ENCODE data around the gene PCDHGB4. TPM values are rescaled to one million over a fixed set of nuclear protein-coding genes. Genes with fewer than 3 reads are reported as not detected.
"Not testable (repeated sequence)": the region's sequence is repeated elsewhere in the genome, so short reads cannot be mapped to it uniquely, and the experiment has no call there.

The PCDHGB4 gene
- total RNA-seq, 3 donors from 2014 or later (not counting 1 experiment from before 2014, with no cell fraction given), result 0.31 to 0.40 TPM; not detected in 1

DNA sequence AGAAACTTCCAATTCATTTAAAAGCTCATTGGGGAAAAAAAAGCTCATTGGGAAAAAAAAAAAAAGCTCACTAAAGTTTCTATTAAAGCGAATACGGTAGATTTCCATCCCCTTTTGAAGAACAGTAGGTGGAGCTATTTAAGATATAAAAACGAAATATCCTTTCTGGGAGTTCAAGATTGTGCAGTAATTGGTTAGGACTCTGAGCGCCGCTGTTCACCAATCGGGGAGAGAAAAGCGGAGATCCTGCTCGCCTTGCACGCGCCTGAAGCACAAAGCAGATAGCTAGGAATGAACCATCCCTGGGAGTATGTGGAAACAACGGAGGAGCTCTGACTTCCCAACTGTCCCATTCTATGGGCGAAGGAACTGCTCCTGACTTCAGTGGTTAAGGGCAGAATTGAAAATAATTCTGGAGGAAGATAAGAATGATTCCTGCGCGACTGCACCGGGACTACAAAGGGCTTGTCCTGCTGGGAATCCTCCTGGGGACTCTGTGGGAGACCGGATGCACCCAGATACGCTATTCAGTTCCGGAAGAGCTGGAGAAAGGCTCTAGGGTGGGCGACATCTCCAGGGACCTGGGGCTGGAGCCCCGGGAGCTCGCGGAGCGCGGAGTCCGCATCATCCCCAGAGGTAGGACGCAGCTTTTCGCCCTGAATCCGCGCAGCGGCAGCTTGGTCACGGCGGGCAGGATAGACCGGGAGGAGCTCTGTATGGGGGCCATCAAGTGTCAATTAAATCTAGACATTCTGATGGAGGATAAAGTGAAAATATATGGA, 43.0 kb downstream of the PCDHGB4 start, which contains the start of gene PCDHGA12:
Gene PCDHGA12 (plus strand): TSS at position 176 of the 782 bp plus-strand sequence. CDS start 253 bp downstream, at position 429.
- TF ChIP-seq CTCF (IDR thresholded peaks at IDR 0.05), result peak; percentile 8
- Histone ChIP-seq H3K27ac (ENCODE audit: low read length) (no peak within 1 kb of the TSS), H3K9me3 (ENCODE audit: control insufficient read depth, insufficient read depth, low read length) (peaks cover 24% of the 10 kb centered on the region), H3K4me1 (ENCODE audit: control insufficient read depth, insufficient read depth, low read length) (peaks cover 15% of the 10 kb centered on the region), H3K27me3 (ENCODE audit: control insufficient read depth, insufficient read depth, low read length) (peaks cover 66% of the 10 kb centered on the region), H3K36me3 (ENCODE audit: control insufficient read depth, insufficient read depth, low read length) (no peaks in the 10 kb centered on the region), H3K4me3 (ENCODE audit: low read length) (peak within 1 kb of the TSS; percentile 7)
- 19% methylated on average over 33 of the region's 33 CpGs for WGBS (ENCODE audit: insufficient coverage)
- Mint-ChIP-seq H3K36me3 (peaks cover 9% of the 10 kb centered on the region), H3K4me1 (peaks cover 8 to 16% of the 10 kb centered on the region in 2 donors), H3K4me3 (peak within 1 kb of the TSS; percentile 68), H3K9me3 (peaks cover 3 to 14% of the 10 kb centered on the region in 2 donors), H3K27me3 (ENCODE audit: low read depth in 2 of 2) (peaks cover 34 to 43% of the 10 kb centered on the region in 2 donors), H3K27ac (peak within 1 kb of the TSS in 1 of 2 donors; percentile 54)
- no peak for DNase-seq
- peak; percentile 54 to 64 (median 60) for ATAC-seq
- intact Hi-C loops (cut with micrococcal nuclease), result no loop called here

- H3K4me3 ChIP-seq (ENCODE audit: low read length), result peak overlapping the region; percentile 7
- no peak overlapping the region for H3K27ac ChIP-seq (ENCODE audit: low read length)
- peaks cover 3 to 14% of the 10 kb centered on the region in 2 donors for H3K9me3 Mint-ChIP-seq
- TF ChIP-seq CTCF (IDR thresholded peaks at IDR 0.05), result no peak
- peaks cover 15% of the 10 kb centered on the region for H3K4me1 ChIP-seq (ENCODE audit: control insufficient read depth, insufficient read depth, low read length)
- H3K27me3 ChIP-seq (ENCODE audit: control insufficient read depth, insufficient read depth, low read length), result peaks cover 62% of the 10 kb centered on the region
- H3K27ac Mint-ChIP-seq, result no peak overlapping the region
- no peaks in the 10 kb centered on the region for H3K36me3 ChIP-seq (ENCODE audit: control insufficient read depth, insufficient read depth, low read length)
- H3K27me3 Mint-ChIP-seq (ENCODE audit: low read depth in 2 of 2), result peaks cover 34 to 40% of the 10 kb centered on the region in 2 donors
- H3K4me3 Mint-ChIP-seq, result peak overlapping the region; percentile 47
- H3K4me1 Mint-ChIP-seq, result peaks cover 8 to 16% of the 10 kb centered on the region in 2 donors
- DNase-seq, result no peak
- intact Hi-C loops (cut with micrococcal nuclease), result no loop called here
- H3K36me3 Mint-ChIP-seq, result peaks cover 9% of the 10 kb centered on the region
- peak in 2 of 3 donors; percentile 24 to 48 for ATAC-seq
- WGBS (ENCODE audit: insufficient coverage), result 19% methylated on average over 37 of the region's 37 CpGs
- H3K9me3 ChIP-seq (ENCODE audit: control insufficient read depth, insufficient read depth, low read length), result peaks cover 24% of the 10 kb centered on the region
These were observed 43.8 kb downstream of the PCDHGB4 start for GRCh38 chr5:141431286-141431685.

DNA sequence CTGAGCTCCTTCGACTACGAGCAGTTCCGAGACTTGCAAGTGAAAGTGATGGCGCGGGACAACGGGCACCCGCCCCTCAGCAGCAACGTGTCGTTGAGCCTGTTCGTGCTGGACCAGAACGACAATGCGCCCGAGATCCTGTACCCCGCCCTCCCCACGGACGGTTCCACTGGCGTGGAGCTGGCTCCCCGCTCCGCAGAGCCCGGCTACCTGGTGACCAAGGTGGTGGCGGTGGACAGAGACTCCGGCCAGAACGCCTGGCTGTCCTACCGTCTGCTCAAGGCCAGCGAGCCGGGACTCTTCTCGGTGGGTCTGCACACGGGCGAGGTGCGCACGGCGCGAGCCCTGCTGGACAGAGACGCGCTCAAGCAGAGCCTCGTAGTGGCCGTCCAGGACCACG, 44.8 kb downstream of the PCDHGB4 start:
- H3K4me1 ChIP-seq (ENCODE audit: control insufficient read depth, insufficient read depth, low read length), result peaks cover 15% of the 10 kb centered on the region
- H3K27me3 ChIP-seq (ENCODE audit: control insufficient read depth, insufficient read depth, low read length), result peaks cover 62% of the 10 kb centered on the region
- H3K27ac ChIP-seq (ENCODE audit: low read length); H3K4me3 Mint-ChIP-seq; H3K36me3 Mint-ChIP-seq; H3K36me3 ChIP-seq (ENCODE audit: control insufficient read depth, insufficient read depth, low read length); H3K27ac Mint-ChIP-seq; H3K4me3 ChIP-seq (ENCODE audit: low read length); DNase-seq; intact Hi-C loops (cut with micrococcal nuclease); ATAC-seq: not testable (repeated sequence)
- H3K9me3 Mint-ChIP-seq, result peaks cover 3 to 14% of the 10 kb centered on the region in 2 donors
- H3K4me1 Mint-ChIP-seq, result peaks cover 8 to 16% of the 10 kb centered on the region in 2 donors
- peaks cover 34 to 44% of the 10 kb centered on the region in 2 donors for H3K27me3 Mint-ChIP-seq (ENCODE audit: low read depth in 2 of 2)
- WGBS (ENCODE audit: insufficient coverage), result 39% methylated on average over 31 of the region's 38 CpGs
- H3K9me3 ChIP-seq (ENCODE audit: control insufficient read depth, insufficient read depth, low read length), result peaks cover 24% of the 10 kb centered on the region

DNA sequence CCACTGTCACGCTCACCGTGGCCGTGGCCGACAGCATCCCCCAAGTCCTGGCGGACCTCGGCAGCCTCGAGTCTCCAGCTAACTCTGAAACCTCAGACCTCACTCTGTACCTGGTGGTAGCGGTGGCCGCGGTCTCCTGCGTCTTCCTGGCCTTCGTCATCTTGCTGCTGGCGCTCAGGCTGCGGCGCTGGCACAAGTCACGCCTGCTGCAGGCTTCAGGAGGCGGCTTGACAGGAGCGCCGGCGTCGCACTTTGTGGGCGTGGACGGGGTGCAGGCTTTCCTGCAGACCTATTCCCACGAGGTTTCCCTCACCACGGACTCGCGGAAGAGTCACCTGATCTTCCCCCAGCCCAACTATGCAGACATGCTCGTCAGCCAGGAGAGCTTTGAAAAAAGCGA, 45.2 kb downstream of the PCDHGB4 start:
- H3K27ac ChIP-seq (ENCODE audit: low read length); H3K36me3 Mint-ChIP-seq; DNase-seq; ATAC-seq; H3K4me3 Mint-ChIP-seq; H3K36me3 ChIP-seq (ENCODE audit: control insufficient read depth, insufficient read depth, low read length); H3K27ac Mint-ChIP-seq; intact Hi-C loops (cut with micrococcal nuclease); H3K4me3 ChIP-seq (ENCODE audit: low read length): not testable (repeated sequence)
- Histone ChIP-seq H3K9me3 (ENCODE audit: control insufficient read depth, insufficient read depth, low read length) (peaks cover 24% of the 10 kb centered on the region), H3K27me3 (ENCODE audit: control insufficient read depth, insufficient read depth, low read length) (peaks cover 59% of the 10 kb centered on the region), H3K4me1 (ENCODE audit: control insufficient read depth, insufficient read depth, low read length) (peaks cover 15% of the 10 kb centered on the region)
- H3K4me1 Mint-ChIP-seq, result peaks cover 8 to 16% of the 10 kb centered on the region in 2 donors
- peaks cover 3 to 14% of the 10 kb centered on the region in 2 donors for H3K9me3 Mint-ChIP-seq
- peaks cover 34 to 44% of the 10 kb centered on the region in 2 donors for H3K27me3 Mint-ChIP-seq (ENCODE audit: low read depth in 2 of 2)
- whole genome bisulfite sequencing (ENCODE audit: insufficient coverage), result 38% methylated on average over 28 of the region's 29 CpGs

Measured in natural killer cell (primary cell).